Gastroesophageal sphincter (tissue), 3 donors: ENCODE data around the gene ANAPC4.

Experiments
- POLR2A ChIP-seq, 2 donors: fragments of 450-650 bp; IDR thresholded peaks; one replicate each; pipeline ENCODE4 v1.6.1; 2017; ENCODE audit warnings: antibody characterized with exemption in 2 of 2, mild to moderate bottlenecking in 2 of 2, moderate library complexity in 1 of 2
- TF ChIP-seq, protein P1 (sequence below), 4 experiments: fragments of 200-600 bp in 2 of 4; fragments of 450-650 bp in 2 of 4; sonication (generic) in 1 of 4; IDR thresholded peaks; one replicate each; pipeline ENCODE4 v1.5.1; 2017 to 2019; ENCODE audit warnings: antibody characterized with exemption in 4 of 4, mild to moderate bottlenecking in 2 of 4, moderate library complexity in 2 of 4

DNA sequence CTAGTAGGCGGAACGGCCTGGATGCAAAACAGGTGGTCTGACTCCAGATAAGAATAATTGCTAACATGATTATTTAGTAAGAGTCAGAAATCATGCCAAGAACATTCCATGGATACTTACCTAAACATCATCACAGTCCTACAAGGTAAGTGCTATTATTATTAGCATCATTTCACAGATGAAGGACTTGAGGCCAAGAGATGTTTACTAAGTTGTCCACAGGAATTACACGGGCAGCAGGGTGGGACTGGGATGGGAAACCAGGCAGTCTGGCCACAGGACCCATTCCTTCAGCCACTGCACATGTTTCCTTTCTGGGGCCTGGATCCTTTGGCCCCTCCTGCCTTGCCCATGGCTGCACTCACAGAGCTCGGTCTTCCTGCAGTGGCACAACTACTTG is 48.3 kb downstream of the ANAPC4 start:
- TF ChIP-seq, protein P1, sequence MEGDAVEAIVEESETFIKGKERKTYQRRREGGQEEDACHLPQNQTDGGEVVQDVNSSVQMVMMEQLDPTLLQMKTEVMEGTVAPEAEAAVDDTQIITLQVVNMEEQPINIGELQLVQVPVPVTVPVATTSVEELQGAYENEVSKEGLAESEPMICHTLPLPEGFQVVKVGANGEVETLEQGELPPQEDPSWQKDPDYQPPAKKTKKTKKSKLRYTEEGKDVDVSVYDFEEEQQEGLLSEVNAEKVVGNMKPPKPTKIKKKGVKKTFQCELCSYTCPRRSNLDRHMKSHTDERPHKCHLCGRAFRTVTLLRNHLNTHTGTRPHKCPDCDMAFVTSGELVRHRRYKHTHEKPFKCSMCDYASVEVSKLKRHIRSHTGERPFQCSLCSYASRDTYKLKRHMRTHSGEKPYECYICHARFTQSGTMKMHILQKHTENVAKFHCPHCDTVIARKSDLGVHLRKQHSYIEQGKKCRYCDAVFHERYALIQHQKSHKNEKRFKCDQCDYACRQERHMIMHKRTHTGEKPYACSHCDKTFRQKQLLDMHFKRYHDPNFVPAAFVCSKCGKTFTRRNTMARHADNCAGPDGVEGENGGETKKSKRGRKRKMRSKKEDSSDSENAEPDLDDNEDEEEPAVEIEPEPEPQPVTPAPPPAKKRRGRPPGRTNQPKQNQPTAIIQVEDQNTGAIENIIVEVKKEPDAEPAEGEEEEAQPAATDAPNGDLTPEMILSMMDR (IDR thresholded peaks at IDR 0.05) = no peak
- TF ChIP-seq POLR2A (IDR thresholded peaks at IDR 0.05) = no peak
